NCI-H2107 (cell line): ENCODE results near the gene CPLANE1.

Experiments
- DNase-seq: peaks from one replicate; lab custom pipeline; 2025; lab: John Stamatoyannopoulos, UW

The CPLANE1 gene

GRCh38 chr5:37063739-37064138 is 185.4 kb downstream of the CPLANE1 start:
- no peak for DNase-seq

GRCh38 chr5:37060030-37060429 is 189.1 kb downstream of the CPLANE1 start:
- no peak for DNase-seq

GRCh38 chr5:37056762-37057161 is 192.4 kb downstream of the CPLANE1 start:
- DNase-seq = no peak
